GM21515 (cell line): ENCODE data around the gene NCBP2.
A peak's percentile ranks its signal among the peaks of the same experiment; 100 is the strongest.
"Not testable (repeated sequence)": the region's sequence is repeated elsewhere in the genome, so short reads cannot be mapped to it uniquely, and the experiment has no call there.

Source experiments
- ATAC-seq: cut with Tn5 transposase; IDR thresholded peaks from one replicate; pipeline ENCODE4 v1.9.1; 2021; ENCODE audit not compliant: unreplicated experiment

Gene NCBP2

DNA sequence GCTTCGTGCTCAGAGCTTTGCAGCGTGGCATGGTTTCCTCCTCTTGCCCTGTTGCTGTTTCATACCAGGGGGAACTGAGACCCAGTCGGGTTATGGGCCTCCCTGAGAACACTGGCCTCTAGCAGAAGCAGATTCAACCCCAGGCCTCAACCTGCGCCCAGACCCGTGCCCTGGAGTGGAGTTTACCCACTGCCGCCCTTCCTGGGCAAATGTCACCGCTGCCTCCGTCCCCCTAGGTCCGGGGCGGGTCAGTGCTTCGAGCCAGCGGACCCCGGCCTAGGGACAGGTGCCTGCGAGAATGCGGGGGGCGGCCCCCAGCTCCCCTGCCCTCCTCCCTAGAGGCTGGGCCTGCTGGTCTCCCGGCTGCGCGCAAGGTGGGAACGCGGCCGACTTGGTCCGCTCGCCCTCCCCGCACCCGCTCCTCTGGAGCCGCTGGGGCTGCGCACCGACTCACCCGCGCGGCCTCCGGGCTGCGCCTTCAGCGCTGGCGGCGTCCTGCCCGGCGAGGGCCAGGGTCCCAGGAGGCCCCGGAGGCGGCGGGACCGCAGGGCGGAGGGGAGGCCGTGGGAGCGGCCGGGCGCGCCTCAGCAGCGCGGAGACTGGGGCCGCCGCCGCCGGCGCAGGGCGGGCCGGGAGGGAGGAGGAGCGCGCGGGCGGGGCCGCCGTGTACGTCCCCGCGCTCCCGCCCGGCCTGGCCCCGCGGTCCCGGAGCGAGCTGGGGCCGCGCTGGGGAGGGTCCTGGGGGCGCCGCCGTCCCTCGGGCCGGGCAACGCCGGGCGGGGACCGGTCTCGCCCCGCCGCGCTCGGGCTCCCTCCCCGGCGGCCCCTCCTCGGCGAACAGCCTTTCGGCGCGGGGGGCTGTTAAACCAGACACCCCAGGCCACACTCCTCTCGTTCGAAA is 26.2 kb upstream of the NCBP2 start, which contains the start of gene PIGZ:
Gene PIGZ (minus strand): TSS at position 601 of the 901 bp plus-strand sequence. CDS start 16,802 bp downstream, outside the sequence.
- peak; percentile 58 for ATAC-seq

DNA sequence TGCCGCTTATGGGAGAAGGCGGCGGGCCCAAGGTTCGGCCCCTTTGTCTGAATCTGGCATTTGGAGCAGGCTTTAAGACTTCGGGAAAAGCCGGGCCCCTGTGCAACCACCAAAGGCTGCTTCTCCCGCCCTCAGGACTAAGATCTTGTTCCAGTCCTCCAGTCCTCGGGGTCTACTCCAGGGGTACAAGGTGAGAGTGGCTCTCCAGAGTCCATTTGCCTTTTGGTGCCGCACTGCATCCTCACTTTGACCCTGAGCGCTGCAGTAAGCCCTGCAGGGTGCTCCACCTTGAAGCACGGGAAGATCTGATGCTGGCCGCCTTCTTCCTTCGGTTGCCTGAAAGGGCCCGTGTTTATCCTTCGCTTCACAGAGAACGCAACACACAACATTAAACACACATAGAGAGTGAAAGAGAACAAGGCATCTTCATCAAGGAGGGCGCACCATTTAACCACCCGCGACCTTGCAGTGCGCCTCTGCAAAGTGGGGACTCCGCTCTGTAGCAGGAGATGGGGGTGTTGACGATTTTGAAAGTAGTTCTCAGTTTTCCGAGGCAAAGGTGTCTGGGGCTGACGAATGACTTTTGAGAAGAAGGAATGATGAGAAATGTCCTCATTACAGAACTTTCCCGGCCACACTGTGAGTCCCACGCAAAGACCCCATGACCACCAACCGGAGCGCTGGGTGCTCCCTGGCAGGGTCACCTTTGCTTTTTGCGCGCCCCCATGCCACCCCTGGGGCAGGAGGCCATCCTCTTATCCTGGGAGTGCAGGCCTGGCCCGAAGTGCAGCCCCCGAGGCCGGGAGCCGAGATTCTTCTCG is 25.3 kb upstream of the NCBP2 start:
- ATAC-seq: no peak

DNA sequence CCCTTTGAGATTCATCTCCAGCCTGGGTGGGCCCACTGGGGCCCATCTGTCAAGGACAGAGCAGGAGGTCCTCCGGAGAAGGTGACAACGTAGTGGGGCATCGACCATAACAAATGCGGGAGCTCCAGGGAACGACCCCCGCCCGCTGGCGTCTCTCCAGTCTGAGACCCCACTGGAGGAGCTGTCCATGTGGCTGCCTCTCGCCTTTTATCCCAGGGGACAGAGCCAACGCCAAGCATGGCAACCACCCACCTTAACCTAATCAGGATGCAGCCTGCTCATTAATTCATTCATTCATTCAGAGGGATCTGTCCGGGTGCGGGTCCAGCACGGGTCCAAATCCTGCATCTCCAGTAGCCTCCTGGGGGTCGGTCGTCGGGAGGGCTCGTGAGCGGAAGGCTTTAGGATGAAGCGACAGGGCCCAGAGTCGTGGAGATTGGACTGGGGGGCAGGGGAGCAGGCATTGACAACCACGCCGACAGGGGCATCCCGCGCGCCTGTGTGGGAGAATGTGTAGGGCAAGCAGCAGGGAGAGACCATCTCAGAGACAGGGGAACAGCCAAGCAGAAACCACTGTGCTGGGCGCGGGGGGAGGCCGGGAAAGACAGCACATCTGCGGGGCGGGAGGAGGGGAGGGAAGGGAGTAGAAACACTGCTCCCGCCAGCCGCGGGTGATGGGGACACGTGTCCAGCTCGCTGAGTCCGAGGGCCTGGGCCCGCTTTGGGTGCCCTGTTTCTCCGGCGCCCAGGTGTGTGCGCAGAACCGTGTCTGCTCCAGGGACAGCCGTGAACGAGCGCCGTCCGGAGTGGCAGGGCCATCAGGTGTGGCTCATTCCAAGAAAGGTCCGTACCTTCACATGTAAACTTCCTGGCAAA is 24.4 kb upstream of the NCBP2 start:
- ATAC-seq: no peak

DNA sequence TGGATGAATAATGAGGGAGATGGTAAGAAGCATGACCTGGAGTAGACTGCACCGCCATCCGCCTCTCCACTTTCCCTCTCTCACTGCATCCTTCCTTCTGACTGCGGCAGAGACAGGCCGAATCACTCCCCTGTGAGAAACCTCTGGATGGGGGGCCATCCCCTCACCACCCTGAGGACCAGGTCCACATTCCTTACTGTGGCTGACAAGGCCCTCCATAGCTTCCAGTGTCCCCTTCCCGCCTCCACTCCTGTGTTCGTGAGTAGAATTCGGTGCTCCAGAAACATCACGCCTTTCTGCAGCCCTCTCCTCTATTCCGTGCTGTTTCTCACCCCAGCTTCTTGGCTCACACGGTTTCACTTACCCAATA is 23.5 kb upstream of the NCBP2 start:
- no peak for ATAC-seq

DNA sequence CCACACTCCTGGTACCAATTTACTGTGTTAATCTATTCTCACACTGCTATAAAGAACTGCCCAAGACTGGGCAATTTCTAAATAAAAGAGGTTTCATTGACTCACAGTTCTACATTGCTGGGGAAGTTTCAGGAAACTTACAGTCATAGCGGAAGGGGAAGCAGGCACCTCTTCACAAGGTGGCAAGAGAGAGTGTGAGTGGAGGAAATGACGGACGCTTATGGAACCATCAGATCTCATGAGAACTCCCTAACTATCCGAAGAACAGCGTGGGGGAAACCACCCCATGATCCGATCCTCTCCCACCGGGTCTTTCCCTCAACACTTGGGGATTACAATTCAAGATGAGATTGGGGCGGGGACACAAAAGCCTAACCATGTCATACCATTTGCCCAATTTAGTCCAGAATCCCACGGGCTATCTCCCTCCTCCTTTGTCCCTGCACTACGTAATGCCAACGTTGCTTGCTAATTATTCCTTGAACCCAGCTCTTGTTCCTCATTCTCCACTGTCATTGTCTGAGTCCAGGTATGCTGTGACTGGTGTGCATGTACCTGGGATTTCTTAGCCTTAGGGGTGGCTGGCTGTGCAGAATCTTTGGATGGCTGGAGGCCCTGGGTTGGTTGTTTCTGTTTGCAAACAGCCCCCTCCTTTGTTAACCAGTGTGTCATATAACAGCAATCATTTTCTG is 22.9 kb upstream of the NCBP2 start:
- no peak for ATAC-seq

DNA sequence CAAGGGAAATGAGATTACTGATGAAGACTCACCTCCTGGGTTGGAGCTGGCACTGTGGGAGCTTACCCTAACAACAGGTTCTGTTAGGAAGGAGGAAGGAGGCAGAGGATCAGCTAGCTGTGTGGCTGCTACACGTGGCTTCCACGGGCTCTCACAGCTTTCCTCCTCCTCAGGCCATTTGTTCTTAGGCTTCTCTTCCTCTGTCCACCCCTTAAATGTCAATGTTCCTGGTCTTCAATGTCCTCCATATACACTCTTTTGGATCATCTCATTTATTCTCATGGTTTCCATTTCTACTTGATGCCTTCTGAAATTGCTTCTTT is 21.3 kb upstream of the NCBP2 start:
- ATAC-seq: no peak

DNA sequence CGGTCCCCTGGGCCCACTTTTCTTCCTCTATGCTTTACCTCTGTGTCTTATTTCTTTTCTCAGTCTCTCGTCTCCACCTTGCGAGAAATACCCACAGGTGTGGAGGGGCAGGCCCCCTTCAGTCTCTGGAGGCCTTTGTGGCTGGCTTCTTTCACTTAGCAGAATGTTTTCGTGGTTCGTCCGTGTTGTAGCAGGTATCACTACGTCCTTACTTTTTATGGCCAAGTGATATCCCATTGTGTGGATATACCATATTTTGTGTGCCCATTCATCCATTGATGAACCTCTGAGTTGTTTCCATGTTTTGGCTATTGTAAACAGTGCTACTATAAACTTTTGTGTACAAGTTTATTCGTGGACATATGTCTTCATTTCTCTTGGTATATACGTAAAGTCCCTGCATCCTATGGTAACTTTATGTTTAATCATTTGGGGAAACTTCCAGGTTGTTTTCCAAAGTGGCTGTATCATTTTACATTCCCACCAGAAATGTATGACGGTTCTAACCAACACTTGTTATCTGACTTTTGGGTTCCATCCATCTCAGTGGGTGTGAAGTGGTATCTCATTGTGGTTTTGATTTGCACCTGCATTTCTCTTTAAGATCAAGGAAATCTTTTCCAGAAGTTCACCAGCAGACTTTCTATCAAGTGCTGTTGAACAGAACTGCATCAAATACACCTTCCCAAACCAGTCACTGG is 20.8 kb upstream of the NCBP2 start:
- no peak for ATAC-seq

DNA sequence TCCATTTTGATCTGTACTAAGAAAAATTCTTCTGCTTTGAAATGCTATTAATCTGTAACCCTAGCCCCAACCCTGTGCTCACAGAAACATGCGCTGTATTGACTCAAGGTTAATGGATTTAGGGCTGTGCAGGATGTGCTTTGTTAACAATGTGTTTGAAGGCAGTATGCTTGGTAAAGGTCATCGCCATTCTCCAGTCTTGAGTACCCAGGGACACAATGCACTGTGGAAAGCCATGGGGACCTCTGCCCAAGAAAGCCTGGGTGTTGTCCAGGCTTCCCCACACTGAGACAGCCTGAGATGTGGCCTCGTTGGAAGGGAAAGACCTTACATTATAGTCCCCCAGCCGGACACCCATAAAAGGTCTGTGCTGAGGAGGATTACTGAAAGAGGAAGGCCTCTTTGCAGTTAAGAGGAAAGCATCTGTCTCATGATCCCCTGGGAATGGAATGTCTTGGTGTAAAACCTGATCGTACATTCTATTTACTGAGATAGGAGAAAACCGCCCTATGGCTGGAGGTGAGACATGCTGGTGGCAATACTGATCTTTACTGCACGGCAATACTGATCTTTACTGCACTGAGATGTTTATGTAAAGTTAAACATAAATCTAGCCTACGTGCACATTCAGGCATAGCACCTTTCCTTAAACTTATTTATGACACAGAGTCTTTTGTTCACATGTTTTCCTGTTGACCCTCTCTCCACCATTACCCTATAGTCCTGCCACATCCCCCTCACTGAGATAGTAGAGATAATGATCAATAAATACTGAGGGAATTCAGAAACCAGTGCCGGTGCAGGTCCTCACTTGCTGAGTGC is 20.0 kb upstream of the NCBP2 start:
- no peak for ATAC-seq

DNA sequence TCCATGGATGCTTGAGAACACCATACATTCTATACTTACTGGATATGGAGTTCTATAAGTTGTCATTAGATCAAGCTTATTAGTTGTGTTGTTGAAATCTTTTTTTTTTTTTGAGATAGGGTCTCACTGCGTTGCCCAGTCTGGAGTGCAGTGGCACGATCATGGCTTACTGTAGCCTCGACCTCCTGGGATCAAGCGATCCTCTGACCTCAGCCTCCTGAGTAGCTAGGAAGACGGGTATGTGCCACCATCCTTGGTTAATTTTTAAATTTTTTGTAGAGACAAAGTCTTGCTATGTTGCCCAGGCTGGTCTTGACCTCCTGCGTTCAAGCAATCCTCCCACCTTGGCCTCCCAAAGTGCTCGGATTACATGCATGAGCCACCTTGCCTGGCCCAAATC is 12.5 kb upstream of the NCBP2 start:
- ATAC-seq: no peak

DNA sequence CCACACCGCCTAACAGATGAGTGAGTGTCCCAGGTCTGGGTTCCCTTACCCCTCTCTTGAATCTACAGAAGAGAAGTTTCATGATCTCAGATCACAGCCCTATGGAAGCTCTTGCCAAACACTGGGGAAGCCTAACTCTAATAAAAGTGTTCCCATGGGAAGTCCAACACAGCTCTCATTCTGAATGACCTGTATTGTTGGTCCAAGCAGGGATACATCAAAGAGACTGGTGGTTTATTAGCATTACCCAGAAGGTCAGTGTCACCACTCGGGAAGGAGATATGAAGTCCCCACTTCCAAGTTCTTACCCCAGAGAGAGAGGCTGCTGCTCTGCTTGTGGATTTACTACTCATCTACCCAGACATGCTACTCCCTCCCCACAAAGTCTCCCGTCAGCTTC is 9.0 kb upstream of the NCBP2 start:
- ATAC-seq: no peak

DNA sequence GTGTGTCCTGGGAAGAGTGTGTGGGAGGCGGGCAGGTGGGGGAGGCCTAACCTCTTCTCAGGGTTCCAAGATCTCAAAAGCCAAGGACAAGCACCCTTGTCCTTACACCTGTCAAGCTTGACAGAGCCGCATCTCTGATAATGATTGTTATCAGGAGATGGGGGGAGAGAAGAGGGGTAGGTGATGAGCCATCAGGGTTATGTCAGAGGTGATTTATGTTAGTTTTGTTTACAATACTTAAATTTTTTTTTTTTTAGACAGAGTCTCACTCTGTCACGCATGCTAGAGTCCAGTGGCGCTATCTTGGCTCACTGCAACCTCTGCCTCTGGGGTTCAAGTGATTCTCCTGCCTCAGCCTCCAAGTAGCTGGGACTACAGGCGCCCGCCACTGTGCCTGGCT is 7.4 kb upstream of the NCBP2 start:
- ATAC-seq: no peak

DNA sequence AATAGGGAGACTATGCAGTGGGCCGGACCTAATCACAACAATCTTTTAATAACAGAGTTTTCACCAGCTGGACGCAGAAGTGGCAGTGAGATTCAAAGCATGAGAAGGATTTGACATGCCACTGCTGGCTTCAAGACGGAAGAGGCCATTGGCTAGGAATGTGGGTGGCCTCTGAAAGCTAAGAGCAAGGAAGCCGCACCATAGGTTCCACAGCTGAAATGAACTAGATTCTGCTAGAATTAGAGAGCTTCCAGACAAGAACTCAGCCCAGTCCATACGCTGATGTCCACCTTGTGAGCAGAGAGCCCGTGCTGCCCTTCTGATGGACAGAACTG is 6.9 kb upstream of the NCBP2 start:
- ATAC-seq: no peak

DNA sequence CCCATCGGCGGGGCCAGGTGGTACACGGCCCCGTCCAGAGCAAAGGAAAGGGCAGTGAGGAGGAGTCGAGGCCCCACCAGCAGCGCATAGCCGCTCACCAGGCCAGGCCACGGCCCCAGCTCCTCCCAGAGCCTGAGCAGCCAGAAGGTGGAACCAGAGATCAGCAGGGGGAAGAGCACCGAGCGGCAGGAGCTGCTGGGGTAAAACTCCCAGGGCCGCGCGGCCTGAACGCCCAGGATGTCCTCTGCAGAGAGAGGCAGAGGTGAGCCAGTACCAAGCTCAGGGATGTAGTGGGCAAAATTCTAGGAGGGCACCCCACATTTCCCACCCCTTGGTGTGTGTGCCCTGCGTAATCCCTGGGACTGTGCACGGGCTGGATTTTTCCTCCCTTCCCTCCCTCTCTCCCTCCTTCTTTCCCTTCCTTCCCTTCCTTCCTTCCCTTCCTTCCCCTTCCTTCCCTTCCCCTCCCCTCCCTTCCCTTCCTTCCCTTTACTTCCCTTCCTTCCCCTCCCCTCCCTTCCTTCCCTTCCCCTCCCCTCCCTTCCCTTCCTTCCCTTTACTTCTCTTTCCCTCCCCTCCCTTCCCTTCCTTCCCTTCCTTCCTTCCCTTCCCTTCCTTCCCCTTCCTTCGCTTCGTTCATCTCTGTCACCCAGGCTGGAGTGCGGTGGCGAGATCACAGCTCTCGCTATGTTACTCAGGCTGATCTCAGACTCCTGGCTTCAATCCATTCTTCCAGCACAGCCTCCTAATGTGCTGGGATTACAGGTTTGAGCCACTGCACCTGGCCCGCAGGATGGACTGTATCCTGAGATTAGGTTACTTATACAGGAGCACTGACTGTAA is 6.3 kb upstream of the NCBP2 start:
- no peak for ATAC-seq

DNA sequence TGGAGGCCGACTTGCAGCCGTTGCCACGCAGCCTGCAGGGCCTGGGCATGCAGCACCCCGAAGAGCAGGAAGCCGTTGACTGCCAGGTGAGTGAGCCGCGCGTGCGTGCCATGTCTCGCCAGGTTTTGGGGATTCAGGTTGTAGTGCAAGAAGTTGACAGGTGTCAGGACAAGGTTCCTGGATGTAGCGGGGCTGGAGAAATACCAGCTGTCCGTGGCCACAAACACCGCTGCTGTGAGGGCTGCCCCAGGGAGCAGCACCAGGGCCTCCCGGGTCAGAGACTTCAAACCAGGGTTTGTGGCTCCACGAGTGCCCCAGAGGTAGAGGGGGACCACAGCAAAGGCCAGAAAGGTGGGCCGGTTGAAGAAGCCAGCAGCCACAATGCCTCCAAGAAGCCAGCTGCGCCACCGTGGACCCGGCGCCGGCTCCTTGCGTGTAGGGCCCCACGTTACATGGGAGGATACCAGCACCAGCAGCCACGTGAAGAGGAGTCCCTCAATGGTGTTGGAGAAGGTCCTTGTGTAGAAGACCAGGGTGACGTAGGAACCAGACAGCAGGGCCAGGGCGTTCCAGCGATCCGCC is 5.6 kb upstream of the NCBP2 start:
- ATAC-seq: no peak

DNA sequence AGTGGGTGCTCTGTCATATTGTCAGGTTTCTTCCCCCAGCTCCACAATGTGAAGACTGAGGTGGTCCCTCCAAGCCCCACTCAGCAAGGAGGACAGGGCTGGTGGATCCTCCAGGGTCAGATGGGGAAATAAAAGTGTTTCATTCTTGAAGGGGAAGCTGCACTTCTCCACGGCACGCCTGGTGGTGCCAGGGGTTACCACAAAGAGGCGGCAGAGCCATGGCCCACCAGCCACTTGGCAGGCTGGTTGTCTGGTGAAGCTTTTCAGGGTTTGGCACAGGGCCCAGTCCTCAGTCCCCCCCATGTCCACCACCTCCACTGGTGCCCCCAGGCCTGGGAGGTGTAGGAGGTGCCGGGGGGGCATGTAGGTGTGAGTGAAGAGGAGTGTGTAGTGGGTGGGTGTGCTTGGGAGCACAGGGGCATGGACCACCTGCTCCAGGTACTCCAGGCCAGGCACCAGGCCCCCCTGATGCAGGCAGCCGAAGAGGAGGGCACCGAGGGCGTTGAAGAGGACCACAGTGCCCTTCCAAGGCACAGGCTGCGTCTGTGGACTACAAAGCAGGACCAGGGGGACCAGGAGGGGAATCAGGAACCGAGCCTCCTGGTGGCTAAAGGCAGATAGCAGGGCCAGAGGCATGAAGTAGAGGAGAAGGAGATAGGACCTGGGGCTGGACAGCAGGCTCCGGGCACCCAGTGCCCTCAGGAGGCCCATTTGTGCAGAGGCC is 5.0 kb upstream of the NCBP2 start:
- ATAC-seq: no peak

DNA sequence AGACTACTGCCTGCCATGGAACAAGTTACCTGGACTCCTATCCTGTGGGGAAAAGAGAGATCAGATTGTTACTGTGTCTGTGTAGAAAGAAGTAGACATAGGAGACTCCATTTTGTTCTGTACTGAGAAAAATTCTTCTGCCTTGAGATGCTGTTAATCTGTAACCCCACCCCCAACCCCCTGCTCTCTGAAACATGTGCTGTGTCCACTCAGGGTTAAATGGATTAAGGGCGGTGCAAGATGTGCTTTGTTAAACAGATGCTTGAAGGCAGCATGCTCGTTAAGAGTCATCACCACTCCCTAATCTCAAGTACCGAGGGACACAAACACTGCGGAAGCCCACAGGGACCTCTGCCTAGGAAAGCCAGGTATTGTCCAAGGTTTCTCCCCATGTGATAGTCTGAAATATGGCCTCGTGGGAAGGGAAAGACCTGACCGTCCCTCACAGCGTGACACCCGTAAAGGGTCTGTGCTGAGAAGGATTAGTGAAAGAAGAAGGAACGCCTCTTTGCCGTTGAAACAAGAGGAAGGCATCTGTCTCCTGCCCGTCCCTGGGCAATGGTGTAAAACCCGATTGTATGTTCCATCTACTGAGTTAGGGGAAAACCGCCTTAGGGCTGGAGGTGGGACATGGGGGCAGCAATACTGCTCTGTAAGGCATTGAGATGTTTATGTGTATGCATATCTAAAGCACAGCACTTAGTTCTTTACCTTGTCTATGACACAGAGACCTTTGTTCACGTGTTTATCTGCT is 1.9 kb upstream of the NCBP2 start:
- ATAC-seq: not testable (repeated sequence)

DNA sequence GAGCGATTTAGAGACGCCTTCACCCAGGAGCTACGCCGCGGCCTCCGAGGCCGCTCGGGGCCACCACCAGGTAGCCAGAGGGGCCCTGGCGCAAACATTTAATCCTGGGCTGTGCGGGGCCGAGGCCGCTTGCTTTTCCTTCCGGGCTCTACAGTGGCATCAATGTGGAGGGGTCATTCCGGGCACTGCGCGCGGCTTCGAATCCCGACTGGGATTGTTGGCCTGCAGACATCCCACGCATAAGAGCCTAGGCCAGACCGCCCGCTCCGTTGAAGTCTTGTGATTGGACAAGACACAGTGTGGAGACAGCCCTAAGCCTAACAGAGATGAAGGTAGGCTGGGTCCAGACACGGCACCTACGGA is 568 bp upstream of the NCBP2 start:
- peak; percentile 14 for ATAC-seq
